ENCODE data around the gene DDOST. TPM values are rescaled to one million over a fixed set of nuclear protein-coding genes. Genes with fewer than 3 reads are reported as not detected.

The DDOST gene
- total RNA-seq (176 and 223 TPM in 2 replicates), polyA plus RNA-seq (308 and 326 TPM in 2 replicates)

DNA sequence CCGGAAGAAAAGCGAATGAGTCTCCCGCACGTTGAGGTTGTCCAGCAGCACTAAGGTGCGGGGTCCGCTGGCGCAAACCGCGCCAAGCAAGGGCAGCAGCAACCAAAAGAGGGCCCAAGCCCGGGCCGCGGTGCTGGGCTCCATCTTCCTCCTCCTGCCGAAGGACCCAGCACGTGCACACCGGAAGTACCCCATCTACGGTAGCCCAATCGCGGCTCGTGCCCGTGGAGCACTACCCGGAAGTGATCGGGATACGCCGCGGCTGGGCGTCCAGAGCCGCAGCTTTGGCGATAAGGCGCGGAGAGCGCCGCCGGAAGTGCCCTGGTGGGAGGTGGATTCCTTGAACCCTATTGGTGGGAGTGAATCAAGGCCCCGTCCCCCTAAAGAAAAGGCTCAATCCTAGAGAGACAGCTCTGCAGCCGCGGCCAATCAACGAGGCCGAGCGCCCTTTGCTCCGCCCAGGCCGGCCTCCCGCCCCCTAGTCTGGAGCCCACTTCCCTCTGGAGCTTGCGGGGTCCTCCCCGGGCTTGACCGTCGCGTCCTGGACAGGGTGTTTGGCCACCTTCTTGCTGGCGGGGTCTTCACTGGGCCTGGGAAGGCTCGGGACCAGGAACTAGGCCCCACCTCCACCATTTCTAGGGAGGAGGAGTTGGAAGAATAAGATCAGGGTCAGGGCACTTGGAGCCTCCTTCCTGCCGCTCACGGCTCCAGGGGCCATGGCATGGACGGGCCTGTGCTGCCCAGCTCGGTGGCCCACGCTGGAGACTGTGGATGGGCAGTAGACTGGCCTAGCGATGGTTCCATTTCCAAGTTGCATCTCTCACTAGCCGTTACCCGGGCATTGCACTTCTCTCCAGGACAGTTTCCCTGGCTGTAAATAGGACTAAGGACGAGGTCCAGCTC, at the start of gene DDOST:
DDOST (minus strand) TSS at position 163 of the 903 bp plus-strand sequence; CDS start at position 144, 19 bp downstream.
- H3K27me3 ChIP-seq = no peaks in the 10 kb centered on the region
- H3K4me1 ChIP-seq (ENCODE audit: low read depth) = peaks cover 13% of the 10 kb centered on the region
- TF ChIP-seq, protein P1, sequence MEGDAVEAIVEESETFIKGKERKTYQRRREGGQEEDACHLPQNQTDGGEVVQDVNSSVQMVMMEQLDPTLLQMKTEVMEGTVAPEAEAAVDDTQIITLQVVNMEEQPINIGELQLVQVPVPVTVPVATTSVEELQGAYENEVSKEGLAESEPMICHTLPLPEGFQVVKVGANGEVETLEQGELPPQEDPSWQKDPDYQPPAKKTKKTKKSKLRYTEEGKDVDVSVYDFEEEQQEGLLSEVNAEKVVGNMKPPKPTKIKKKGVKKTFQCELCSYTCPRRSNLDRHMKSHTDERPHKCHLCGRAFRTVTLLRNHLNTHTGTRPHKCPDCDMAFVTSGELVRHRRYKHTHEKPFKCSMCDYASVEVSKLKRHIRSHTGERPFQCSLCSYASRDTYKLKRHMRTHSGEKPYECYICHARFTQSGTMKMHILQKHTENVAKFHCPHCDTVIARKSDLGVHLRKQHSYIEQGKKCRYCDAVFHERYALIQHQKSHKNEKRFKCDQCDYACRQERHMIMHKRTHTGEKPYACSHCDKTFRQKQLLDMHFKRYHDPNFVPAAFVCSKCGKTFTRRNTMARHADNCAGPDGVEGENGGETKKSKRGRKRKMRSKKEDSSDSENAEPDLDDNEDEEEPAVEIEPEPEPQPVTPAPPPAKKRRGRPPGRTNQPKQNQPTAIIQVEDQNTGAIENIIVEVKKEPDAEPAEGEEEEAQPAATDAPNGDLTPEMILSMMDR (IDR thresholded peaks at IDR 0.05; ENCODE audit: low read depth, low read length) = peak; percentile 34
- no peaks in the 10 kb centered on the region for H3K9me3 ChIP-seq (ENCODE audit: low read depth)
- H3K27ac ChIP-seq = peak within 1 kb of the TSS; percentile 89
- peaks cover 10% of the 10 kb centered on the region for H3K36me3 ChIP-seq
- peak; percentile 98 to 99 for DNase-seq (ENCODE audit: low read depth in 1 of 2, low spot score in 1 of 2)
- H3K4me3 ChIP-seq = peak within 1 kb of the TSS; percentile 83

DNA sequence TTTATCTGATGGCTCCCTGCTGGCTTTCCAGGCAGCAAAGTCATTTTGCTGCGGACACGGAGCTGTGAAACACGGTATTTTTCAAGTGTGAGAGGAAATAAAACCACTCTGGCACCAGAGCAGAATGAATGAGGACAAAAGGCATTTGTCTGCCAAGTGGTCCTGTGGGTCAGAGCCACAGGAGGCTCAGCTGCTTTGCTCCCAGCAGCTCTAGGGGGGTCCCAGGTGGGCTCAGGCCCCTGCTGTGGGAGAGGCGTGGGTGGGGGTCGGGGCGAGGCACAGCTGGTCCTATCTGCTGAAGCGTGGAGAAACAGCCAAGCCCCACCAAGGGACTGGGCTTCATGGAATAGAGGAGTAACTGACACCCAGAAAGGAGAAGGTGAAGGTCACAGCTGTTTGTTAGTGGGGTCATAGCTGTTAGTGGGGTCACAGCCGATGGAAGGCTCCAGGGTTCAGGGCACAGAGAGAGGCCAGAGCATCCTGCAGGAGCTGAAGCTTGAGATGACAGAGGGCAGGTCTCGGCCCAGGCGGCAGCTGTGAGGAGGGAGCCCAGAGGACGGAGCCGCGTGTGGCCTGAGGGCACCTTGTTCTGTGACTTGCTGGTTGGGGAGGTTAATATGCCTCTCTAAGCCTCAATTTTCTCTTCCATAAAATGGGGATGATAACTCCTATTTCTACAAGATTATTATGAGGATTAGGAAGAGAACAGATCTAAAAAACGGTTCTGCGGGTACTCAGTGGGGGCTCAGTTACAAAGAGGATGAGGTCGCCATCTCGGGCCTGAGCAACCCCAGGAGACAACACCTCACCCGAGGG, 49.5 kb upstream of the DDOST start:
- Histone ChIP-seq H3K4me3 (no peak overlapping the region), H3K27ac (no peak overlapping the region)
- TF ChIP-seq, protein P1 (IDR thresholded peaks at IDR 0.05; ENCODE audit: low read depth, low read length) = no peak

DNA sequence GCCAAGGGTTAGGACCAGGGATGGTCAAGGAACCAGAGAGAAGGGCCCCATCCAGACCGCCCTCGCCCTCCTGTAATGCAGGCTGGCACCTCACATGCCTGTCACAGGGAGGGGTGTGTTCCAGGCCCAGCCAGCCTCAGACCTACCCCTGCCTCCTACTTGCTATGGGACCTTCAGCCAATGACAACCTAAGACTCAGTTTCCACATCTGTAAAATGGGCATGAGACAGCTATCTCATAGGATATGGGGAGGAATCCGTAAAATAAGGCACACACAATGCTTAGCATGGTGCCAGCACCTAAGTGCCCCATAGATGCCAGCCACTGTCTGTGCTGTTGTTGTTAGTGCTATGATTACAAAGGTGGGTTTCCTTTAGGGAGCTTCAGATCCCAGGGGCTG, 48.7 kb upstream of the DDOST start:
- Histone ChIP-seq H3K27ac (no peak overlapping the region), H3K9me3 (ENCODE audit: low read depth) (no peaks in the 10 kb centered on the region), H3K4me1 (ENCODE audit: low read depth) (no peaks in the 10 kb centered on the region), H3K27me3 (no peaks in the 10 kb centered on the region), H3K4me3 (no peak overlapping the region), H3K36me3 (no peaks in the 10 kb centered on the region)
- TF ChIP-seq, protein P1 (IDR thresholded peaks at IDR 0.05; ENCODE audit: low read depth, low read length) = no peak
- no peak for DNase-seq (ENCODE audit: low read depth in 1 of 2, low spot score in 1 of 2)

More for the DNA sequence above, 49.5 kb upstream of the DDOST start:
- H3K27me3 ChIP-seq = no peaks in the 10 kb centered on the region
- no peaks in the 10 kb centered on the region for H3K36me3 ChIP-seq
- DNase-seq (ENCODE audit: low read depth in 1 of 2, low spot score in 1 of 2) = no peak
- H3K9me3 ChIP-seq (ENCODE audit: low read depth) = no peaks in the 10 kb centered on the region
- no peaks in the 10 kb centered on the region for H3K4me1 ChIP-seq (ENCODE audit: low read depth)

DNA sequence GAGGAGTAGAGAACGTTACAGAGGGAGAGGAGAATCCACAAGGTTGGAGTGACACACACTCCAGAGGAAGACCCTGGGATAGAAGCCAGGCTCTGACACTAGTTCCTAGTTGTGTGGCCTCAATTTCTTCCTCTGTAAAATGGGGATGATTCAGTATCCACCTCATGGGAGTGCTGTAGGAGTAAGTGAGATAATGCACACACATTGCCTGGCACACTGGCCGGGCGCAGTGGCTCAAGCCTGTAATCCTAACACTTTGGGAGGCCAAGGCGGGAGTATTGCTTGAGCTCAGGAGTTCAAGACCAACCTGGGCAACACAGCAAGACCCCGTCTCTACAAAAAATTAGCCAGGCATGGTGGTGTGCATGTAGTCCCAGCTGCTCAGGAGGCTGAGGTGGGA, 47.7 kb upstream of the DDOST start:
- no peak for DNase-seq (ENCODE audit: low read depth in 1 of 2, low spot score in 1 of 2)
- Histone ChIP-seq H3K4me3 (no peak overlapping the region), H3K36me3 (no peaks in the 10 kb centered on the region), H3K4me1 (ENCODE audit: low read depth) (no peaks in the 10 kb centered on the region), H3K27ac (no peak overlapping the region), H3K27me3 (no peaks in the 10 kb centered on the region), H3K9me3 (ENCODE audit: low read depth) (no peaks in the 10 kb centered on the region)
- TF ChIP-seq, protein P1 (IDR thresholded peaks at IDR 0.05; ENCODE audit: low read depth, low read length) = no peak

DNA sequence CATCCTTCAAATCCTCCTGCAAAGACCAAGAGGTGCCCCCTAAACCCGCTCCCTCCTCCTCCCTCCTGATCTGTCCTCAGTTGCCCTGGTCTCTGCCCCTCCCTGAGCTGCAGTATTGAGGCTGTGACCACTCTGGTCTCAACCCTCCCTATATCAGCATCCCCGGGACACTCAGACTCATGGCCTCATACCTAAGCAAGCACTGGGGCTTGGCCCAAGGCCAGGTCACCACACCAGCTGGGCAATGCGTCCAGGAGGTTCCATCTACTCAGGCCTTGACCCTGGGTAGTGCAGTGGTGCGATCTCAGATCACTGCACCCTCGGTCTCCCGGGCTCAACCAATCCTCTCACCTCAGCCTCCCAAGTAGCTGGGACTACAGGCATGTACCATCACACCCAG, 46.9 kb upstream of the DDOST start:
- H3K36me3 ChIP-seq = no peaks in the 10 kb centered on the region
- DNase-seq (ENCODE audit: low read depth in 1 of 2, low spot score in 1 of 2) = no peak
- no peak overlapping the region for H3K4me3 ChIP-seq
- no peaks in the 10 kb centered on the region for H3K9me3 ChIP-seq (ENCODE audit: low read depth)
- TF ChIP-seq, protein P1 (IDR thresholded peaks at IDR 0.05; ENCODE audit: low read depth, low read length) = no peak
- no peak overlapping the region for H3K27ac ChIP-seq
- no peaks in the 10 kb centered on the region for H3K27me3 ChIP-seq
- no peaks in the 10 kb centered on the region for H3K4me1 ChIP-seq (ENCODE audit: low read depth)
